Measurements from ENCODE around the gene PPP2R3B. TPM values are rescaled to one million over a fixed set of nuclear protein-coding genes. Genes with fewer than 3 reads are reported as not detected.
"Not testable (repeated sequence)": the region's sequence is repeated elsewhere in the genome, so short reads cannot be mapped to it uniquely, and the experiment has no call there.

The PPP2R3B gene
- total RNA-seq, 1 donor from 2014 or later, result 47.6 TPM

- DNase-seq (ENCODE audit: low spot score), result no peak
- intact Hi-C loops (cut with micrococcal nuclease), result no loop called here
- no peaks in the 10 kb centered on the region for H3K36me3 Mint-ChIP-seq (ENCODE audit: low read depth)
- H3K4me1 Mint-ChIP-seq (ENCODE audit: low read depth), result no peaks in the 10 kb centered on the region
- no peaks in the 10 kb centered on the region for H3K27me3 Mint-ChIP-seq (ENCODE audit: low read depth)
- H3K9me3 Mint-ChIP-seq, result no peaks in the 10 kb centered on the region
- no peak overlapping the region for H3K4me3 Mint-ChIP-seq (ENCODE audit: low read depth)
- no peak overlapping the region for H3K27ac Mint-ChIP-seq
Observed at GRCh38 chrX:421646-422391, 35.1 kb upstream of the PPP2R3B start.

GRCh38 chrX:420496-421223, 34.0 kb upstream of the PPP2R3B start:
- Mint-ChIP-seq H3K27ac (no peak overlapping the region), H3K9me3 (no peaks in the 10 kb centered on the region), H3K4me1 (ENCODE audit: low read depth) (no peaks in the 10 kb centered on the region), H3K27me3 (ENCODE audit: low read depth) (no peaks in the 10 kb centered on the region), H3K36me3 (ENCODE audit: low read depth) (no peaks in the 10 kb centered on the region), H3K4me3 (ENCODE audit: low read depth) (no peak overlapping the region)
- intact Hi-C loops (cut with micrococcal nuclease), result no loop called here
- no peak for DNase-seq (ENCODE audit: low spot score)

- H3K4me1 Mint-ChIP-seq (ENCODE audit: low read depth), result no peaks in the 10 kb centered on the region
Observed at GRCh38 chrX:418927-419729, 32.4 kb upstream of the PPP2R3B start.

GRCh38 chrX:415498-415897, 28.8 kb upstream of the PPP2R3B start:
- H3K27ac Mint-ChIP-seq; H3K27me3 Mint-ChIP-seq (ENCODE audit: low read depth); DNase-seq (ENCODE audit: low spot score); H3K9me3 Mint-ChIP-seq; H3K36me3 Mint-ChIP-seq (ENCODE audit: low read depth); H3K4me3 Mint-ChIP-seq (ENCODE audit: low read depth); intact Hi-C loops (cut with micrococcal nuclease); H3K4me1 Mint-ChIP-seq (ENCODE audit: low read depth): not testable (repeated sequence)

More at GRCh38 chrX:418927-419729, 32.4 kb upstream of the PPP2R3B start:
- Mint-ChIP-seq H3K36me3 (ENCODE audit: low read depth) (no peaks in the 10 kb centered on the region), H3K27me3 (ENCODE audit: low read depth) (no peaks in the 10 kb centered on the region), H3K27ac (no peak overlapping the region), H3K4me3 (ENCODE audit: low read depth) (no peak overlapping the region), H3K9me3 (no peaks in the 10 kb centered on the region)
- no peak for DNase-seq (ENCODE audit: low spot score)
- intact Hi-C loops (cut with micrococcal nuclease), result no loop called here

- no peaks in the 10 kb centered on the region for H3K27me3 Mint-ChIP-seq (ENCODE audit: low read depth)
- no peak overlapping the region for H3K27ac Mint-ChIP-seq
- H3K9me3 Mint-ChIP-seq, result peaks cover 8% of the 10 kb centered on the region
- H3K4me1 Mint-ChIP-seq (ENCODE audit: low read depth), result no peaks in the 10 kb centered on the region
- no peak overlapping the region for H3K4me3 Mint-ChIP-seq (ENCODE audit: low read depth)
- no peak for DNase-seq (ENCODE audit: low spot score)
- intact Hi-C loops (cut with micrococcal nuclease), result no loop called here
- H3K36me3 Mint-ChIP-seq (ENCODE audit: low read depth), result peaks cover 4% of the 10 kb centered on the region
Observed at GRCh38 chrX:413322-414201, 26.9 kb upstream of the PPP2R3B start.

- no peak overlapping the region for H3K27ac Mint-ChIP-seq
- intact Hi-C loops (cut with micrococcal nuclease), result no loop called here
- H3K27me3 Mint-ChIP-seq (ENCODE audit: low read depth), result no peaks in the 10 kb centered on the region
- peaks cover 8% of the 10 kb centered on the region for H3K9me3 Mint-ChIP-seq
- no peak for DNase-seq (ENCODE audit: low spot score)
- H3K4me3 Mint-ChIP-seq (ENCODE audit: low read depth), result no peak overlapping the region
- H3K36me3 Mint-ChIP-seq (ENCODE audit: low read depth), result peaks cover 4% of the 10 kb centered on the region
- no peaks in the 10 kb centered on the region for H3K4me1 Mint-ChIP-seq (ENCODE audit: low read depth)
Observed at GRCh38 chrX:410296-410695, 23.6 kb upstream of the PPP2R3B start.

GRCh38 chrX:405149-405548, 18.4 kb upstream of the PPP2R3B start:
- Mint-ChIP-seq H3K36me3 (ENCODE audit: low read depth) (peaks cover 4% of the 10 kb centered on the region), H3K4me3 (ENCODE audit: low read depth) (no peak overlapping the region), H3K27me3 (ENCODE audit: low read depth) (no peaks in the 10 kb centered on the region), H3K9me3 (peaks cover 8% of the 10 kb centered on the region), H3K27ac (no peak overlapping the region), H3K4me1 (ENCODE audit: low read depth) (no peaks in the 10 kb centered on the region)
- intact Hi-C loops (cut with micrococcal nuclease), result no loop called here
- DNase-seq (ENCODE audit: low spot score), result no peak

- no peaks in the 10 kb centered on the region for H3K27me3 Mint-ChIP-seq (ENCODE audit: low read depth)
- peaks cover 8% of the 10 kb centered on the region for H3K9me3 Mint-ChIP-seq
- no peaks in the 10 kb centered on the region for H3K4me1 Mint-ChIP-seq (ENCODE audit: low read depth)
- H3K36me3 Mint-ChIP-seq (ENCODE audit: low read depth), result peaks cover 4% of the 10 kb centered on the region
- H3K4me3 Mint-ChIP-seq (ENCODE audit: low read depth), result no peak overlapping the region
- H3K27ac Mint-ChIP-seq, result no peak overlapping the region
- intact Hi-C loops (cut with micrococcal nuclease), result no loop called here
- DNase-seq (ENCODE audit: low spot score), result no peak
Observed at GRCh38 chrX:404656-405055, 17.9 kb upstream of the PPP2R3B start.

- Mint-ChIP-seq H3K27ac (no peak overlapping the region), H3K9me3 (no peaks in the 10 kb centered on the region), H3K4me1 (ENCODE audit: low read depth) (no peaks in the 10 kb centered on the region), H3K27me3 (ENCODE audit: low read depth) (no peaks in the 10 kb centered on the region), H3K4me3 (ENCODE audit: low read depth) (no peak overlapping the region), H3K36me3 (ENCODE audit: low read depth) (no peaks in the 10 kb centered on the region)
- no peak for DNase-seq (ENCODE audit: low spot score)
- intact Hi-C loops (cut with micrococcal nuclease), result no loop called here
Observed at GRCh38 chrX:402857-403256, 16.1 kb upstream of the PPP2R3B start.

- Mint-ChIP-seq H3K4me1 (ENCODE audit: low read depth) (no peaks in the 10 kb centered on the region), H3K36me3 (ENCODE audit: low read depth) (no peaks in the 10 kb centered on the region), H3K27me3 (ENCODE audit: low read depth) (no peaks in the 10 kb centered on the region), H3K27ac (no peak overlapping the region), H3K9me3 (no peaks in the 10 kb centered on the region), H3K4me3 (ENCODE audit: low read depth) (no peak overlapping the region)
- intact Hi-C loops (cut with micrococcal nuclease), result no loop called here
- no peak for DNase-seq (ENCODE audit: low spot score)
Observed at GRCh38 chrX:400258-400657, 13.6 kb upstream of the PPP2R3B start.

- Mint-ChIP-seq H3K27ac (no peak overlapping the region), H3K4me1 (ENCODE audit: low read depth) (no peaks in the 10 kb centered on the region), H3K4me3 (ENCODE audit: low read depth) (no peak overlapping the region), H3K9me3 (no peaks in the 10 kb centered on the region), H3K27me3 (ENCODE audit: low read depth) (no peaks in the 10 kb centered on the region), H3K36me3 (ENCODE audit: low read depth) (no peaks in the 10 kb centered on the region)
- intact Hi-C loops (cut with micrococcal nuclease), result no loop called here
- no peak for DNase-seq (ENCODE audit: low spot score)
Observed at GRCh38 chrX:397575-397974, 10.9 kb upstream of the PPP2R3B start.

- H3K27me3 Mint-ChIP-seq (ENCODE audit: low read depth), result no peaks in the 10 kb centered on the region
- no peaks in the 10 kb centered on the region for H3K9me3 Mint-ChIP-seq
- no peaks in the 10 kb centered on the region for H3K36me3 Mint-ChIP-seq (ENCODE audit: low read depth)
- H3K27ac Mint-ChIP-seq, result no peak overlapping the region
- no peak for DNase-seq (ENCODE audit: low spot score)
- intact Hi-C loops (cut with micrococcal nuclease), result no loop called here
- no peaks in the 10 kb centered on the region for H3K4me1 Mint-ChIP-seq (ENCODE audit: low read depth)
- H3K4me3 Mint-ChIP-seq (ENCODE audit: low read depth), result no peak overlapping the region
Observed at GRCh38 chrX:394830-395229, 8.1 kb upstream of the PPP2R3B start.
